Keratinocyte (primary cell): ENCODE measurements around the gene ERCC6L2. TPM values are rescaled to one million over a fixed set of nuclear protein-coding genes. Genes with fewer than 3 reads are reported as not detected.

Source experiments
- DNase-seq: peaks from one replicate; pipeline ENCODE4 v3.0.0-alpha.2; 2011; ENCODE audit warnings: low read depth, missing footprints, low spot score
- FAIRE-seq: peaks from 2 replicates; lab custom pipeline; 2011; peaks lifted over from hg19 to GRCh38; lab: Jason Lieb, UNC
- H2AFZ ChIP-seq: 2 replicates; pipeline ENCODE4 v1.6.0; 2012; ENCODE audit warnings: low read length, control low read depth, inconsistent platforms; ENCODE audit not compliant: control insufficient read depth
- H3K27ac ChIP-seq: 2 replicates; pipeline ENCODE4 v1.5.1; 2011; ENCODE audit warnings: low read length; ENCODE audit not compliant: control insufficient read depth, insufficient read depth
- H3K27me3 ChIP-seq: 3 replicates; pipeline ENCODE4 v1.6.0; 2011; ENCODE audit warnings: low read length; ENCODE audit not compliant: control insufficient read depth, insufficient read depth; ENCODE audit errors: extremely low read depth
- H3K36me3 ChIP-seq, 2 experiments: 2 replicates in 1 of 2; 3 replicates in 1 of 2; pipeline ENCODE4 v1.5.1; 2011; ENCODE audit warnings: low read length in 2 of 2, mild to moderate bottlenecking in 1 of 2; ENCODE audit not compliant: control insufficient read depth in 2 of 2, insufficient read depth in 2 of 2; ENCODE audit errors: extremely low read depth in 1 of 2
- H3K4me1 ChIP-seq: 3 replicates; pipeline ENCODE4 v1.5.1; 2011; ENCODE audit warnings: low read length; ENCODE audit not compliant: control insufficient read depth, insufficient read depth; ENCODE audit errors: extremely low read depth
- H3K4me2 ChIP-seq: 3 replicates; pipeline ENCODE4 v1.6.0; 2011; ENCODE audit warnings: low read depth, low read length; ENCODE audit not compliant: control insufficient read depth, insufficient read depth; ENCODE audit errors: extremely low read depth
- H3K4me3 ChIP-seq, 3 experiments: fragments of 200-600 bp in 1 of 3; sonication (generic) in 1 of 3; 2 replicates in 2 of 3; 3 replicates in 1 of 3; pipeline ENCODE4 v1.5.1; 2011 to 2016; ENCODE audit warnings: low read length in 3 of 3, mild to moderate bottlenecking in 3 of 3, control low read depth in 2 of 3, inconsistent platforms in 1 of 3, low read depth in 1 of 3, mixed read lengths in 1 of 3, mixed run types in 1 of 3, moderate library complexity in 1 of 3; ENCODE audit not compliant: control insufficient read depth in 2 of 3, insufficient read depth in 2 of 3; ENCODE audit errors: extremely low read depth in 1 of 3
- H3K79me2 ChIP-seq: 2 replicates; pipeline ENCODE4 v1.6.0; 2012; ENCODE audit warnings: low read length; ENCODE audit not compliant: control insufficient read depth, insufficient read depth
- H3K9ac ChIP-seq: 3 replicates; pipeline ENCODE4 v1.6.0; 2011; ENCODE audit warnings: low read length; ENCODE audit not compliant: control insufficient read depth, insufficient read depth; ENCODE audit errors: extremely low read depth
- H3K9me1 ChIP-seq: 3 replicates; pipeline ENCODE4 v1.6.0; 2011; ENCODE audit warnings: low read length; ENCODE audit not compliant: control insufficient read depth, insufficient read depth; ENCODE audit errors: extremely low read depth
- H3K9me3 ChIP-seq: 2 replicates; pipeline ENCODE4 v1.5.1; 2012; ENCODE audit warnings: low read depth, low read length; ENCODE audit not compliant: control insufficient read depth
- H4K20me1 ChIP-seq: 3 replicates; pipeline ENCODE4 v1.6.0; 2011; ENCODE audit warnings: low read length; ENCODE audit not compliant: control insufficient read depth, insufficient read depth; ENCODE audit errors: extremely low read depth
- EZH2 ChIP-seq: IDR thresholded peaks from one replicate; pipeline ENCODE4 v1.6.1; 2012; ENCODE audit warnings: inconsistent platforms, mild to moderate bottlenecking, low read length, moderate library complexity
- dilution Hi-C: fragments of 300-500 bp; cut with MboI; formaldehyde crosslinking; loops from one replicate; pipeline ENCODE4 v1.7.0; 2020; ENCODE audit warnings: low sequenced_read_pairs; ENCODE audit not compliant: extremely low pct_ligation_motif_present
- polyA plus RNA-seq, 5 experiments: library from polyadenylated mRNA; depleted of rRNA in 3 of 5; stranded (reverse) in 3 of 5; stranded (forward) in 1 of 5; unstranded in 1 of 5; fragments of >200 nt; gene quantifications; 1 replicate in 1 of 5; 2 replicates in 3 of 5; 3 replicates in 1 of 5; pipeline versions ENCODE4 v1.2.1 to v1.2.3, GENCODE V29; 2011 to 2012; ENCODE audit warnings: missing spikeins in 2 of 5, low read depth in 1 of 5, low replicate concordance in 1 of 5
- TF ChIP-seq, protein P1 (sequence below), 3 experiments: IDR thresholded peaks in 1 of 3; conservative IDR thresholded peaks in 1 of 3; optimal IDR thresholded peaks in 1 of 3; 2 replicates in 2 of 3; 3 replicates in 1 of 3; pipeline versions ENCODE3 to v1.5.1; 2011; ENCODE audit warnings: low read length in 3 of 3, mild to moderate bottlenecking in 3 of 3, moderate library complexity in 2 of 3, control low read depth in 1 of 3, inconsistent platforms in 1 of 3; ENCODE audit not compliant: insufficient read depth in 2 of 3; ENCODE audit errors: extremely low read depth in 1 of 3

Gene ERCC6L2
- polyA plus RNA-seq, 1 donor (not counting 4 experiments of a cell fraction or from before 2014, with no cell fraction given): 15.4 TPM

DNA sequence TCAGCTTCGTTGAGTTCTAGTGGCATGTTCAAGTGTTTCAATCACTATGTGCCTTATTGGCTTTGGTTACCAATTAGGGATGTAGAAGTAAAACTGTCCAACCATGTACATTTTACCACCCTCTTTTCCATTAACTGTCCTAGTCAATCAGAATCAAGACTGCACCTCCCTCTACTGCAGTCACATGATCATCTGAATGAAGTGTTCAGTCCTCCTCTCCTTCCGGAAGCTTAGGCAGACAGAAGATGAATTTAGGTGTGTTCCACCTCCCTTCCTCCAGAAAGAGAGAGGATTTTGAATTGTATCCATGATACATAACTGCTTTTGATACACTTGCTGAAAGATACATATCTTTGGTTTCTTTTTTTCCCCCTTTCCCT lies 133.7 kb downstream of the ERCC6L2 start:
- Histone ChIP-seq H4K20me1 (no peaks in the 10 kb centered on the region), H3K36me3 (peaks cover 4% of the 10 kb centered on the region in 2 experiments), H3K9me1 (no peaks in the 10 kb centered on the region), H2AFZ (no peak overlapping the region), H3K9ac (no peak overlapping the region), H3K4me2 (no peak overlapping the region), H3K9me3 (no peaks in the 10 kb centered on the region), H3K4me1 (no peaks in the 10 kb centered on the region), H3K27ac (no peak overlapping the region), H3K79me2 (no peaks in the 10 kb centered on the region), H3K27me3 (no peaks in the 10 kb centered on the region), H3K4me3 (no peak overlapping the region)
- dilution Hi-C loops: no loop called here
- DNase-seq: no peak
- TF ChIP-seq, protein P1, sequence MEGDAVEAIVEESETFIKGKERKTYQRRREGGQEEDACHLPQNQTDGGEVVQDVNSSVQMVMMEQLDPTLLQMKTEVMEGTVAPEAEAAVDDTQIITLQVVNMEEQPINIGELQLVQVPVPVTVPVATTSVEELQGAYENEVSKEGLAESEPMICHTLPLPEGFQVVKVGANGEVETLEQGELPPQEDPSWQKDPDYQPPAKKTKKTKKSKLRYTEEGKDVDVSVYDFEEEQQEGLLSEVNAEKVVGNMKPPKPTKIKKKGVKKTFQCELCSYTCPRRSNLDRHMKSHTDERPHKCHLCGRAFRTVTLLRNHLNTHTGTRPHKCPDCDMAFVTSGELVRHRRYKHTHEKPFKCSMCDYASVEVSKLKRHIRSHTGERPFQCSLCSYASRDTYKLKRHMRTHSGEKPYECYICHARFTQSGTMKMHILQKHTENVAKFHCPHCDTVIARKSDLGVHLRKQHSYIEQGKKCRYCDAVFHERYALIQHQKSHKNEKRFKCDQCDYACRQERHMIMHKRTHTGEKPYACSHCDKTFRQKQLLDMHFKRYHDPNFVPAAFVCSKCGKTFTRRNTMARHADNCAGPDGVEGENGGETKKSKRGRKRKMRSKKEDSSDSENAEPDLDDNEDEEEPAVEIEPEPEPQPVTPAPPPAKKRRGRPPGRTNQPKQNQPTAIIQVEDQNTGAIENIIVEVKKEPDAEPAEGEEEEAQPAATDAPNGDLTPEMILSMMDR (optimal IDR thresholded peaks at IDR 0.05 in 1 of 3, IDR thresholded peaks at IDR 0.05 in 1 of 3, conservative IDR thresholded peaks at IDR 0.05 in 1 of 3; ENCODE audit: extremely low read depth in 1 of 3, insufficient read depth in 2 of 3, low read length in 3 of 3): no peak
- TF ChIP-seq EZH2: no peak
- no peak for FAIRE-seq

DNA sequence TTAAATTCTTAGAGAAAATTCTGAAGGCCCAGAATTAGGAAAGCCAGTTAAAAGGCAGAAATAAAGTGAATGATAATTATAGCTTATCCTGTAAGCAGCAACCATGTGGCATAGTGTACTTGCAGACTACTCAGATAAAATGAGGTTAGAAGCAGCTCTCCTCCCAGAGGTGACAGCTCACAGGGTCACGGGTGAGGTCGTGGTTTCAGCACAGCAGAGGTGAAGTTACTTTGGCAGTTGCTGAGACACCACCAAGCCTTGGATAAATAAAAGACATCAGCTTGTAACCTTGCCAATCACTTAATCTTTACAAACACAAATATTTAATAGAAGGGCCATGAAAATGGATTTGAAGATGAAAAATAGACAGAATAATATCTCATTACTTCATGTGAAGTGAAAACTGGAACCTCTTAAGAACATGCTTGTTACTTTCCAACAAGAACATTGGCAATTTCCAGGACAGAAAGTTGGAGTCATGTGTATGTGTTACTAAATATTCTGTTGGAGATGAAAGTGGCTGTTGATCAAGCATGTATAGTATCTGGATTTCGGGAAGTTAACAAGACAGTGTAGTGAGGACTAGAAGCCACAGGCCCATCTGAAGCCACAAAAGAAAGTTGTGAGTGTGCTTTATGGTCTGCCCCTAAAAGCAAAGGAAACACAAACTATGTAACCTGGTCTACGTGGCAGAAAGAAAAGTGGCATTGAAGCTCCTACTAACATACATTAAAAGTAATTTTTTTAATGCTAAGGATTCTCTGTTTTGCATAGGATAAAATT lies 134.4 kb downstream of the ERCC6L2 start:
- dilution Hi-C loops: no loop called here
- Histone ChIP-seq H3K4me1 (no peaks in the 10 kb centered on the region), H3K79me2 (no peaks in the 10 kb centered on the region), H3K9ac (no peak overlapping the region), H3K27ac (no peak overlapping the region), H3K4me3 (no peak overlapping the region), H2AFZ (no peak overlapping the region), H4K20me1 (no peaks in the 10 kb centered on the region), H3K36me3 (peaks cover 2 to 4% of the 10 kb centered on the region in 2 experiments), H3K9me1 (no peaks in the 10 kb centered on the region), H3K9me3 (no peaks in the 10 kb centered on the region), H3K27me3 (no peaks in the 10 kb centered on the region), H3K4me2 (no peak overlapping the region)
- TF ChIP-seq, protein P1 (optimal IDR thresholded peaks at IDR 0.05 in 1 of 3, IDR thresholded peaks at IDR 0.05 in 1 of 3, conservative IDR thresholded peaks at IDR 0.05 in 1 of 3; ENCODE audit: extremely low read depth in 1 of 3, insufficient read depth in 2 of 3, low read length in 3 of 3): no peak
- no peak for TF ChIP-seq EZH2
- DNase-seq: no peak
- no peak for FAIRE-seq
